NK-92 (cell line): ENCODE measurements around the gene DHX9.
A peak's percentile ranks its signal among the peaks of the same experiment; 100 is the strongest.

ENCODE experiments used
- DNase-seq: peaks from one replicate; lab custom pipeline; 2025; ENCODE audit not compliant: unreplicated experiment; lab: John Stamatoyannopoulos, UW

Gene DHX9

DNA sequence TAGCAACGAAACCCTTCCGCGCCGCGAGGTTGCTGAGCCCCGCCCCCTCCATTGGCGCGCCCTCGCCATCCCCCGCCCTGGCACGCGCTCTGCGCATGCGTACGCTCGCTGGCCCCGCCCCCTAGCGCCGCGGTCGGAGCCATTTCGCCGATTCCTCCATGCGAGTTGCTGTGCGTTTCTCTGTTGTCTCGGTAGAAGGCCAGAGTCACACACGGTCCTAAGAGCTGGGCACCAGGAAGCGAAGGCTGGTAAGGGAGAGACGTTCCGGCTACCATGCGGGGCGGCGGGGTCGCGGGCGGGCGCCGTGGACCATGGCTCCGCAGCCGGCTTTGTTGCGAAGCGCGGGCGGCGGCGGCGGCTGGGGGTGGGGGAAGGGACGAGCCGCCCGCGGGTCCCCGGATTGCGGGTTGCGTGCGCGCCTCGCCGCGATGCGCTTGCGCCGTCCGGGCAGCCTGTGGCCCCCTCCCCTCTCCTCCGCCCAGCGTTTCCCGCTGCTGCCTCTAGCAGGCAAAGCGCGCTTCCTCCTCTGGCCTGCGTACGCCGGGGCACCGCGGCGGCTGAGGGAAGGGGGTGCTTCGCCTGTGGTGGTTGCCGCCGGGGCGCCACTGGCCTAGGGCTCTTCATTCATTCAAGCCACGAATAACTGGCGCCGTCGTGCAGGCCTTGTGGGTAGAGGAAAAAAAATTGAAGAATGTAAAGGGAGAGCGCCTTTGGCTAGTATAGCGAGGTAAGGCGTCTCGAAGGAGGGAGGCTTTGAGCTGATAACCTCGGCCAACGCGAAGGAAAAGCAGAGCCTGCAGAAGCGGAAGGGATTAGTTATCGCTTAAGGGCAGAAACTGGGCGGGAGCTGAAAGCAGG lies at the start of gene DHX9:
TSS of gene DHX9 (plus strand) at position 139 of the 858 bp plus-strand sequence. CDS start 3,220 bp downstream, outside the sequence.
- DNase-seq: peak; percentile 63

DNA sequence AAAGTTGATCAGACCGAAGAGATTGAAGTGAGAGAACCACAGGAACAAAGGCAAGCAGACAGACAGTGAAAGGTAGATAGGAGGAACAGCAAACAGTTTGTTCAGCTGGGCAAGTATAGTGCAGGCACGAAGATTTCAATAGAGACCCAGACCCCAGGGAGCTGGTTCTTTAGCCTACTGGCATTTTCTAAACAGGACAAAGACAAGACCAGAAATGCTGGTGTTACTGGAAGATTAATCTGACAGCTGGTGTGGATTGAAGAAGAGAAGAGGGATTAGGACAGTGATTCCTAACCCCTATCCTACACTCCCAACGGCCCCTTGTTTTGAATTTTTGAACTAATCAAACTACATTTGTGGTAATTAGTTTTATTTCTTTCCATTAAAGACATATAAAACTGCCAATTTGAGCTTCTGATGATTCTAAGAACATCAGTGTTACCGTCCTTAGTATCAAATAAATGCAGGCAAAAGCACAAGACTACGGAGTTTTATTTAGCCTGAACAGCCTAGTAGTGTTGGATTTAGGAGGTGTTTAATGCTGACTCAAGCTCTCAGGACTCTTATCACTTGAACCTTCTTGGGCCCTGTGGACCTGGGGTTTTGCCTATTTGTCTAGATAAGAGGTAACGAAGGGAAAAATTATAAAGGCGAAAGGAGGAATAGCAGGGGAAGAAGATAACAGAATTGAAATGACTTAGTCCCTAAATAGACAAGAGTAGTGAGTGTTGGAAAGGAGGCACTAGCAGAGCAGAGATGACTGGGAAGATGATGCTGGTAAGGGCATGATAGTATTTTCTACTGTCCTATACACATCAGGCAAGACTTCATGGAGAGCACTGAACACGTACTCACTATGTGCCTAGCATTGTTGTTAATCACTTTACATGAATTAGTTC lies 47.6 kb upstream of the DHX9 start:
- DNase-seq: no peak

DNA sequence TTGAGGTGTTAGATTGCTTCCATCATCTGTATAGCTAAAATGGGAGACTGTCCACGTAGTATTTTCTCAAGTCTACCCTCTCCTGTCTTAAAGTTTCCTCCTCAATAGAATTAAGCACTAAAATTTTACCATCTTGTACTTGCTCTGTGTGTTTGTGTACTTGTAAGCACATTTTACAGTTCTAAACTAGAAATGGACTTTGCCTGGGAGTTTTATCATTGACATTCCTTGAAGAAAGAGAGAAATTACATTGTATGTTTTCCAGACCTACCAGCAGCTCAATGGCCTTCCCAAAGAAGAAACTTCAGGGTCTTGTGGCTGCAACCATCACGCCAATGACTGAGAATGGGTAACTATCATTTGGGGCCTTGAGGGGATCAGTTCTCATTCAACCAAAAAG lies 45.1 kb upstream of the DHX9 start:
- DNase-seq: no peak

DNA sequence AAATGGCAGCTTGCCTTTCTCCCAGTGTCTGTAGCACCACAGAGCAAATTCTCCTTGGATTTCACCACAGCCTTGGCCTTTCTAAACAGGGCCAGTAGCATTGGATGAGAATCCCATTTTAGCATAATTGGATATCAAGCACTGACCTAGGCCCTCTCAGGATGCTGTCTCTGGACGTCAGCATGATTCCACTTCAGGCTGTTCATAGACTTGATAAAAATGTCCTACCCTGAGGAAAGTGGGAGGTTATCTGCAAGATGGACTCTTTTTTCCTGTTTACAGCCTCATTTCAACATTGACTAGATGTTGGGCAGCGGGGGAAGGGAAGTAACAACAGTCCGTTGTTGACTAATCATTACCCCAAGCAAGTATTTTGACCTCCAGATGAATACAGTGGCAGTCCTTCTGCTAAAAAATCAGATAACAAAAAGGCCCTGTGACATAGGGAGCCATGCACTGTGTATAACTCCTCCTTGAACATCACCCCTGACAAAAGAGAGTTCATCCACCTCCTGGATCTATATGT lies 44.4 kb upstream of the DHX9 start:
- DNase-seq: no peak

DNA sequence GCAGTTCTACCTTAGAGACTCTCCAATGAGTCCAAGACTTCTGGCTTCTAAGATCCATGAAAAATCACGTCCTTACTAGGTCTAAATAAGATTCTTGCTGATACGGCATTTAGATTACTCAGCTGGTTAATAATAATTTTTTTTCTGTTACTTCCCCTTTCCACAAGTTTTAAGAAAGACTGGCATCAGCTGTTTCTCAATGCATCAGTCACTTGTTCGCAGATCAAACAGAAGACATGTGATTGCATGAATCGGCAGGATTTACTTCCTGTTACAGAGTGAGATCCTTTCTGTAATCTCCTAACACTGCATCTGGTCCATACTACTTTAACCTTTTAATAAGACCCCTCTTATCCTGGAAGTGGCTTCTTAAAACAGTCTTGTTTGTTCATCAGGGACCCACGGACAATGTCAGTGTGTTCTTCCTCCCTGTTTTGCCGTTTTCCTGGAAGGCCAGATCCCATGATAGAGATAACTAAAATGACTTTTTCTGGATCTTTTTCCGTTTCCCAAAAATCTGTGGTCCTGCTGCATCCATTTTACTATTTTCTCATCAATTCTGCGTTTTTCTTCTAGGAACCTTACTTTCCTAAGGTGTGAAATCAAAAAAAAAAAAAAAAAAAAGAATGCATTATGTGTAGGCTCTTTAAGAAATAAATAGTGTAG lies 43.5 kb upstream of the DHX9 start:
- DNase-seq: no peak

DNA sequence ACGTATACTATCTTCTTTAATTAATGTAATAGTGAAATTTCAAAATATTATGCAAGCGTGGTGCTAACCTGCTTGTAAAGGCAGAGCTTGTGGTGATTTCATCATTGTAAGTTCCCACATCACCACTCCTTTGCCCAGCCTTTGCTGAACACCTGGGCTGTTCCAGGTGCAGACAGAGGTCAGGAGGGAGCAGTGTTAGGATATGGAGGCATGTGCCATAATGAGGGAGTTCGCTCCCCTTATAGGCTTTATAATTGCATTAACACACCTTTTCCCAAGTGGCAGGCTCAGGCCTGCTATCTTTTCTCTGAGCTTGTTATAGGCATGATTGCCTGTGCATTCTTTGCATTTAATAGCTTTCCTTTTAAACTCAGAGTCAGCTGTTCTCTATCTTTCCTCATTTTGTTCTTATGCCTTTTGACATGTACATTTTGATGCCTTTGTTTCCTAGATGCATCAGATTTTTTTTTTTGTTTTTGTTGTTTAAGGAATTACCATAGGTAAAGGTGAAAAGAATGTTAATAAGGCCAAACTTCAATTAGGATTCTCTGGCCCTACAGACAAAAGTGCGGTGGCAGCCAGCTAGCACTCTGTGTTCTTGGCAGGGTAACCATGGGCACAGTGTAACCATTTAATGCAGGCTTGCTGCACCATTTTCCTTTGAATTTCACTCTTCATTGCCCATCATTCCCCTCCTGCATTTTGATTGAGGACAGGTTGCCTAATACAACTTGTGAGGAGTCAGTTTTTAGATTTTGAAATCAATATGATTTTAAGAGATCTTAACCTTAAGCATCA lies 36.9 kb upstream of the DHX9 start:
- no peak for DNase-seq

DNA sequence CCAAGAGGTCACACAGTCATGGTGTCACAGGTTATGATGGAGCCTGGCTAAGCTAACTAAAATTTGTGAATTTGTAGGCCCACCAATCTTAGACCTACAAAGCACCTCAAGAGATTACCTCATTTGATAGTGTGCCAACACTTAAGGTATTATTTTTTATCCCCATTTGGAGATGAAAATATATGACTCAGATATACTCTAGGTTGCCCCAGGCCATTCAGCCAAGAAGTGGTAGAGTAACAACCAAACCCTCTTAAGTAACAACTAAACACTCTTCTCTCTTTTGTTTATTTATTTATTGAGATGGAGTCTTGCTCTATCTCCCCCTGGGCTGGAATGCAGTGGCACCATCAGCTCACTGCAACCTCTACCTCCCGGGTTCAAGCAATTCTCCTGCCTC lies 35.3 kb upstream of the DHX9 start:
- no peak for DNase-seq

DNA sequence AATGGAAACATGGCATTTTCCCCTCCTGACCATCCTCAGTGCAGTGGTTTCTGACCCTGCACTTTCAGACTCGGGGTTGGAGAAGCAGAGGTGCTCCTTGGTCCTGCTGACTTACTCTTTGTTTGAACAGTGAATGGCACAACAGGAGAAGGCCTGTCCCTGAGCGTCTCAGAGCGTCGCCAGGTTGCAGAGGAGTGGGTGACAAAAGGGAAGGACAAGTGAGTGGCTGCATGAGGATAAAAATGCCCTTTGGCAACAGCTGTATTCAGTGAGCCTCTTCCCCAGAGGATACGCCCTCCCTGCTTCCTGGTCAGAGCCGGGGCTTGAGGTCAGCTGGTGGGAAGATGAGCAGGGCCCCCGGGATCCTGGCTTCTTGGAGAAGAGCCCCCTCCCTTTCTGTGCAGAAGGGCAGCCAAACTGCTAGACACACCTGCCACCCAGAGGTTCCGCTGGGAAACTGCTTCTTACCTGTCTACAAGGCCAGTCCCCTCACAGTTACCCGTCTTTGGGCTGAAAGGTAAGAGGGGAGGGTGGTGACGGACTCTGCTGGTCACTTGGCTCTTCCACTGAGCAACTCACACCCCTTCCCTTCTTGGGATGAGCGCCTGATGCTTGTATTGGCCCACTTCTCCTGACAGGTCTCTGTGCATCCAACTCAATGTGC lies 33.0 kb upstream of the DHX9 start:
- DNase-seq: no peak

DNA sequence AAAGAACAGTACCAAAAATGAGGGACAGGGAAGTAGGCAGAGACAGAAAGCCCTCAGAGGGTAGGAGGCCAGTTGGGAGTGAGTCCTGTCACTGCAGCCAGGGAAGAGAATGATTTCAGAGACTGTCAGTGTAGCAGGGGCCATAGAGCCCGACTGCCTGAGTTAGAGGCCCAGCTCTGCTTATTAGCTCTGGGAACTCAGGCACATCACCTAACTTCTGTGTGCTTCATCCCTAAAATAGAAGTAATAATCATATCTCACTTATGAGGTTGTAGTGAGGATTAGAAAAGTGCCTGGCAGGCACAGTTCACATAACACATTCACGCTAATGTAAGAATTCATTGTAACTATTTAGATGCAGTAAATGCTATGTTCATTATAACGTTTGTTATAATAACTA lies 31.2 kb upstream of the DHX9 start:
- DNase-seq: no peak

DNA sequence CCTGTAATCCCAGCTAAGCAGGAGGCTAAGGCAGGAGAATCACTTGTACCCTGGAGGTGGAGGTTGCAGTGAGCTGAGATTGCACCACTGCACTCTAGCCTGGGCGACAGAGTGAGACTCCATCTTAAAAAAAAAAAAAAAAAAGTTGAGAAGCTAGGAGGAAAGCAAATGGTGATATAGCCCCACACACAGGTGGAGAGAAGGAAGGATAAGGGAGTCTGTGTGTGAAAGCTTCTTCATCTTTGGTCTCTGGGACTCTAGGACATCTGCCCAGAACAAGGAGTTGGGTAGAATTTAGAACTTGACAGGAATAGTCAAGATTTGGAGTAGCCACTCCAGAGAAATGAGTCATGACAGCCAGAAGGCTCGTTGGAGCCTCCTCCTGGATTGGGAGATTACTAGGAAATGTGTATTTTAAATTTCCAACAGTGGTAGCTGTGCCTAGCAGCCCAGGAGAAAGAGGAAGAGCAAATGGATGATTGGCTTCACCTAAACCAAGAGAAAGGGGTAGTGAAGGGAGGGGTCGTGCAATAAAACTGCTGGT lies 29.7 kb upstream of the DHX9 start:
- no peak for DNase-seq

DNA sequence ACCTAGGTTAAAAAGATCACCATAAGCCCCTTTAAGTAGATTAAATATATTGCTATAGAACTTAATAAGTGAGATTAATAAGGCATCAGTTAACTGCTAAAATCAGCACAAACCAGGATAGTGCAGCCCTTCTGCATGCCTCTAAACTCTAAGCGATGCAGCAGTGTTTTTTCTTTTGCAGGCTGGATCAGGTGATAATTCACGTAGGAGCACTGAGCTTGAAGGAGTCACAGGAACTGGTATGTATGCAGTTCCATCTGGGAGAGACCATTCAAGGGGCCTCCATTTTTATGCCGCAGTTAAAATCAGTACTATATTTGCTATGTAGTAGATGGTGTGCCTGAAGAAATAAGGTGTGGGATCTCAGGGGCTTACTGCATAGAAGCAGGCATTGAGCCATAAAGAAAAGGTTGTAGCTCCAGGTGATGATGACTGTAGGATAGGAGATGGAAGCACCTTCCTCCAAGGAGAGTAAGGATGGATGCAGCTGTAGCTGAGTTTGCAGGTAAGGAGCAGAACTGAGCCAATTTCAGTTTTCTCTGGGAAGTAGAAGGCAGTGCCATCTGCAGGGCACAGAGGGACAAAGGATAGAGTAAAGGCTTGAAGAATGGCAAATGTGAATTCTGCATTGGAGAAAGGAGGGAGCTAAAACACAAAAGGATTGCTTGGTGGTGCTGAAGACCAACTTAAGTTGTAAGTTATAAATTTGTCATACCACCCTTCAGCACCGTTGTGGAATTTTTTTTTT lies 27.0 kb upstream of the DHX9 start:
- no peak for DNase-seq

DNA sequence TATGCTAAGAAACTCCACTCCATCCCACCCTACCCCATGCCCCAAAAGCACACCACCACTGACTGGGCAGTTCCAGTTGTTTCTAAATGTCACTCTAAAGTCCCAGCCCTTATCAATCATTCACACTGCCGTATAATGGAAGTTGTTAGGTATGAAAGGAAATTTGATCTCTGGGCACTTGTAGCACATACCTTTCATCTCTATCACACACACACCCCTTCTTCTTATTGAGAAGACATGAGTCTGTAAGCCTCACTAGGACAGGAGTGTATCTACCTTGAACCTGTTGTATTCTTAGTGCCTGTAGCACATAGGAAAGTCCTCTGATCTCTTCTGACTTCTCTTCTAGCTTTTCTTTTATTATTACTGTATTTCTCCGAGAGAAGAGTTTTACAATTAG lies 22.3 kb upstream of the DHX9 start:
- DNase-seq: no peak

DNA sequence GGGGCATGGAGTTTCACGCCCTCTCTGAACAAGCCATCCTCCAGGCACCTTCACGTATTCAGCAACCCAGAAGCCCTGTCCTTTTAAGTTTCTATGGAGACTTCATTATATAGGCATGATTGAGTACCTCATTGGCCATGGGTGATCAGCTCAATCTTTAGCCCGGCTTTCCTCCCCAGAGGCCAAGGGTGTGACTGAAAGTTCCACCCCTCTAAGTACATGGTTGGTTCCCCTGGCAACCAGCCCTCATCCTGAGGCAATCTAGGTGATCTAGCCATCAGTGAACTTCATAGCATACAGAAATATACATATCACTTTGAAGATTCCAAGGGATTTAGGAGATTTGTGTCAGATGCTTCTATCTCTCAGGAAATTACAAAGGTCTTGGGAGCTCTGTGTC lies 21.3 kb upstream of the DHX9 start:
- DNase-seq: no peak

DNA sequence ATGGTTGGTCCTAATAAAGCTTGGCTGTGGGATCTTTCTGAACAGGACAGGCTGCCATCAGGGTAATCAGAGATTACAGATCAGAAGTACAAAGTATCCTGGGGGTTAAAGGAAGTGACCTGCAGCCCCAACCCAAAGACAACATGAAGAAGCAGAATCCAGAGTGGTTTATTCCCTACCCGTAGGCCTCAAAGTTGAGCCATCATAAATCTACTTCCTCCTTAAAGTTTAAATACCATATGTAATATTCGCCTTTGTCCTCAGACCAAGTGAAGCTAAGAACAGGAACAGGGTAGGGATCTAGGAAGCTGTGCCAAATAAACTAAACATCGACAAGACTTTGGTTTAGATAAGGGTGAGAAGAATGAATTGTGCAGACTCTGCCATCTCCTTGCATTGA lies 15.9 kb upstream of the DHX9 start:
- DNase-seq: no peak

DNA sequence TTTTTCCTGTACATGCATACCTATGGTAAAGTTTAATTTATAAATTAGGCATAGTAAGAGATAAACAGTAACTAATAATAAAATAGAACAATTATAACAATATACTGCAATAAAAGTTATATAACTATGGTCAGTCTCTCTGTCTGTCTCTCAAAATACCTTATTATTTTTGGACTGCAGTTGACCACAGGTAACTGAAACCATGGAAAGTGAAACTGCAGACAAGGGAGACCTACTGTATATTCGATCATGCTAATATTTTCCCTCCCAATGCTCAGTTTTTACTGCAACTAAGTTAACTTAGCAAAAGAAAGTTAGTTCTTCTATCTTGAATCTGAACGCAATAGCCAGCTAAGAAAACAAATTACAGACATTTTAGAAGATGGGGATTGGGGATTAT lies 12.3 kb upstream of the DHX9 start:
- DNase-seq: no peak

DNA sequence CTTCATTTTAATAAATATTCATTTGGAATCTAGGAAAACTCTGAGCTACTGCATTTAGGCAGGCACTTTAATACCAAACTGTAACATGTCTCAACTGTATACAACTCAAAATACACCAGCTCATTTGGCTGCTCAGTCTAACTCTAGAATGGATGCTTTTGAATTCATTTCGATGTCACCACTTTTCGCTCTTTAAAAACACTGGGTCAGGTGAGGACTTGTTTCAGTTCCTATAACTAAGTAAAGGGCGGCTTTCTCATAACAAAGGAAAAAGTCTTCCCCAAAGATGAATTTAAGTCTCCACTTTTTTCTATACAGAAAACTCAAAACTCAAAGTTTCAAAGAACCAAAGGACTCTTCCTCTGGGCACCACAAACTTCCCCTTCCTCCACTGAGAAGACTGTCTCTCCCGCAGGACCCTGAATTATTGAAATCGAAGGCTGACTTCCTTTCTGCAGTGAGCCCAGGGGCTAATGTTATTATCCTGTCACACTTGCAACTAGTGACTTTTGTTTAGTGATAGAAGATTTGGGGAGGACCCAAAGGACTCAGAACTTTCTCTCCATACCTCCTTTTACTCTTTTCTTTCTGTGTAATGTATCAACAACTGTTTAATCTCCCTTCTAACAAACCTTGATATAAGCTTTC lies 9.7 kb upstream of the DHX9 start:
- no peak for DNase-seq

DNA sequence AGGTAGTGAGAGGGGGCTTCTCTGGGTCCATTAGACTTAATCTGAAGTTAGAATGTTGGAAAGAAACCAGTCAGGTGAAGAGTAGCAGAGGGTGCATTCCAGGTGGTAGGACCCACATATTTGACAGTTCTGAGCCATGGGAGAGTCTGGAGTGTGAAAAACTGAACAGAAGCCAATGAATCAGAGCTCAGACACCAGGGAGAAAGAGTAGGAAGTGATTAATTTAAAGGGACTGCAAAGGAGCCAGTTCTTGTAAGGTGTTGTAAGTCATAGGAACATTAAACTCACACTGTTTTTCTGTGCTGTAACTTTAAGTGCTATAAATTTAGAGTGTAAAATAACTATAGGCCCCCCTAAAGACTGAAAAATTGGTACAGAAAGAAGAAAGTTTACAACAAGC lies 5.9 kb upstream of the DHX9 start:
- no peak for DNase-seq

DNA sequence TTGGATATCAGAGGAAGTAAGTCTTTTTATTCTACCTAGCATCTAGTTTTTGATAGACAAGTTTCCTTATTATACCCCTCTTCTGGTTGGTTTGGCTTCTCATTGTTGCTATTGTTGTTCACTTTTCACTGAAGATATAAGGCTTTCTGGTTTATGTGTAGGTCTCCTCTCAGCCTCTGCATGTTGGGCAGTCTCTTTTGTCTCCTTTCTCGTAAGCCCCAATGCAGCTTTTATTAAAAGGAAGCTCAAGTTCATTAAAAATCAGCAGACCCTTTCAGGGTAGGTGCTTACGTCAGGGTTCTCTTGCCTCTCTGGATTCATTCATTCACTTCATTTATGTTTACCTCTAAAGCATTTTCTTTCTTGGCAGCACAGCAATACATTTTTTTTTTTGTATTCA lies 4.8 kb upstream of the DHX9 start:
- DNase-seq: no peak

DNA sequence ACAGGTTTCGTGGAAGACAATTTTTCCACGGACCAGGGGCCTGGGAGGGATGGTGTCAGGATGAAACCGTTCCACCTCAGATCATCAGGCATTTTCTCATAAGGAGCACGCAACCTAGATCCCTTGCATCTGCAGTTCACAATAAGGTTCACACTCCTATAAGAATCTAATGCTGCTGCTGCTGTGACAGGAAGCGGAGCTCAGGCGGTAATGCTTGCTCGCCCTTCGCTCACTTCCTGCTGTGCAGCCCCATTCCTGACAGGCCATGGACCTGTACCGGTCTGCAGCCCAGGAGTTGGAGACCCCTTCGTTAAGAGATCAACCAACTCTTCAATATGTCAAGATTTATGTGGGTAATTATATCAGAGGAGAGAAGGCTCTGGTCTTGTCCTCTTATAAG lies 3.3 kb upstream of the DHX9 start:
- DNase-seq: no peak
